Uterus (tissue), 2 donors: Measurements from ENCODE around the gene UGT1A1.

ENCODE experiments used
- CTCF ChIP-seq, 4 experiments: fragments of 200-600 bp in 2 of 4; fragments of 450-650 bp in 2 of 4; sonication (generic) in 2 of 4; IDR thresholded peaks; one replicate each; pipeline ENCODE4 v1.5.1; 2016 to 2019; ENCODE audit warnings: antibody characterized with exemption in 4 of 4, mild to moderate bottlenecking in 2 of 4, moderate library complexity in 1 of 4
- POLR2A ChIP-seq, 2 donors: fragments of 450-650 bp; IDR thresholded peaks; one replicate each; pipeline ENCODE4 v1.6.1; 2016; ENCODE audit warnings: antibody characterized with exemption in 2 of 2, mild to moderate bottlenecking in 1 of 2, moderate library complexity in 1 of 2

DNA sequence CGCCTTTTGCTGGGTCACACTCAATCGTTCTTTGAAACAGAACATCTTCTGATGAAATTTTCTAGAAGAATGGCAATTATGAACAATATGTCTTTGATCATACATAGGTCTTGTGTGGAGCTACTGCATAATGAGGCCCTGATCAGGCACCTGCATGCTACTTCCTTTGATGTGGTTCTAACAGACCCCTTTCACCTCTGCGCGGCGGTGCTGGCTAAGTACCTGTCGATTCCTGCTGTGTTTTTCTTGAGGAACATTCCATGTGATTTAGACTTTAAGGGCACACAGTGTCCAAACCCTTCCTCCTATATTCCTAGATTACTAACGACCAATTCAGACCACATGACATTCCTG, 46.8 kb upstream of the UGT1A1 start:
- TF ChIP-seq CTCF (IDR thresholded peaks at IDR 0.05) (no peak), POLR2A (IDR thresholded peaks at IDR 0.05) (no peak)
